ENCODE results near the gene H2BK1.

H2BK1 gene

GRCh38 chr7:151198945-151199848, 11.1 kb downstream of the H2BK1 start:
- DNase-seq, result no peak

- DNase-seq, result no peak
These were observed 12.4 kb downstream of the H2BK1 start for GRCh38 chr7:151197932-151198331.

- no peak for DNase-seq
These were observed 14.5 kb downstream of the H2BK1 start for GRCh38 chr7:151195616-151196450.

GRCh38 chr7:151194188-151194587, 16.1 kb downstream of the H2BK1 start:
- no peak for DNase-seq

GRCh38 chr7:151193203-151193978, 16.9 kb downstream of the H2BK1 start:
- DNase-seq, result no peak

GRCh38 chr7:151192002-151192539, 18.2 kb downstream of the H2BK1 start:
- no peak for DNase-seq

GRCh38 chr7:151191544-151191943, 18.7 kb downstream of the H2BK1 start:
- no peak for DNase-seq

- no peak for DNase-seq
These were observed 21.2 kb downstream of the H2BK1 start for GRCh38 chr7:151189038-151189437.

- DNase-seq, result no peak
These were observed 22.1 kb downstream of the H2BK1 start for GRCh38 chr7:151188252-151188542.

- DNase-seq, result no peak
These were observed 22.7 kb downstream of the H2BK1 start for GRCh38 chr7:151187409-151188251.

GRCh38 chr7:151186640-151187408, 23.5 kb downstream of the H2BK1 start, which contains the start of gene ASB10:
Gene ASB10, minus strand, starts transcription at chr7:151187250. Its CDS starts 120 bp downstream, at chr7:151187130.
- DNase-seq, result no peak

- no peak for DNase-seq
These were observed 24.3 kb downstream of the H2BK1 start for GRCh38 chr7:151185762-151186639.

- no peak for DNase-seq
These were observed 29.3 kb downstream of the H2BK1 start for GRCh38 chr7:151181011-151181431.

- no peak for DNase-seq
These were observed 30.3 kb downstream of the H2BK1 start for GRCh38 chr7:151179946-151180345.

- DNase-seq, result no peak
These were observed 30.9 kb downstream of the H2BK1 start for GRCh38 chr7:151179287-151179860.

GRCh38 chr7:151178831-151179230, 31.5 kb downstream of the H2BK1 start:
- DNase-seq, result no peak

- DNase-seq, result no peak
These were observed 32.1 kb downstream of the H2BK1 start for GRCh38 chr7:151178236-151178635.

GRCh38 chr7:151177310-151177709, 33.0 kb downstream of the H2BK1 start:
- no peak for DNase-seq

GRCh38 chr7:151176401-151176800, 33.9 kb downstream of the H2BK1 start:
- no peak for DNase-seq

Measured in SHP77 (cell line).